ENCODE measurements around the gene GAGE12C. TPM values are rescaled to one million over a fixed set of nuclear protein-coding genes. Genes with fewer than 3 reads are reported as not detected.

Gene GAGE12C, protein sequence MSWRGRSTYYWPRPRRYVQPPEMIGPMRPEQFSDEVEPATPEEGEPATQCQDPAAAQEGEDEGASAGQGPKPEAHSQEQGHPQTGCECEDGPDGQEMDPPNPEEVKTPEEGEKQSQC
- not detected in 5 replicates for total RNA-seq (2022; extraction: Qiagen RNA extraction)

DNA sequence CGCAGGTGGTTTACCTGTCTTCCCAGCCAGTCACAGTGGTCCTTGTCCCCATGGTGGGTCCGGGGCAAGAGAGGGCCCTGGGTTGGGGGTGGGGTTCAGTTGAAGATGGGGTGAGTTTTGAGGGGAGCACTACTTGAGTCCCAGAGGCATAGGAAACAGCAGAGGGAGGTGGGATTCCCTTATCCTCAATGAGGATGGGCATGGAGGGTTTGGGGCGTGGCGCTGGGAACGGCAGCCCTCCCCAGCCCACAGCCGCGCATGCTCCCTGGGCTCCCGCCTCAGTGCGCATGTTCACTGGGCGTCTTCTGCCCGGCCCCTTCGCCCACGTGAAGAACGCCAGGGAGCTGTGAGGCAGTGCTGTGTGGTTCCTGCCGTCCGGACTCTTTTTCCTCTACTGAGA lies at the start of gene GAGE12C:
Gene GAGE12C (plus strand): TSS at position 301 of the 400 bp plus-strand sequence. CDS start 1,155 bp downstream, outside the sequence.

DNA sequence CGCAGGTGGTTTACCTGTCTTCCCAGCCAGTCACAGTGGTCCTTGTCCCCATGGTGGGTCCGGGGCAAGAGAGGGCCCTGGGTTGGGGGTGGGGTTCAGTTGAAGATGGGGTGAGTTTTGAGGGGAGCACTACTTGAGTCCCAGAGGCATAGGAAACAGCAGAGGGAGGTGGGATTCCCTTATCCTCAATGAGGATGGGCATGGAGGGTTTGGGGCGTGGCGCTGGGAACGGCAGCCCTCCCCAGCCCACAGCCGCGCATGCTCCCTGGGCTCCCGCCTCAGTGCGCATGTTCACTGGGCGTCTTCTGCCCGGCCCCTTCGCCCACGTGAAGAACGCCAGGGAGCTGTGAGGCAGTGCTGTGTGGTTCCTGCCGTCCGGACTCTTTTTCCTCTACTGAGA lies 9.5 kb downstream of the GAGE12C start, which contains the start of gene GAGE12D:
Gene GAGE12D (plus strand): TSS at position 301 of the 400 bp plus-strand sequence. CDS start 1,155 bp downstream, outside the sequence.

DNA sequence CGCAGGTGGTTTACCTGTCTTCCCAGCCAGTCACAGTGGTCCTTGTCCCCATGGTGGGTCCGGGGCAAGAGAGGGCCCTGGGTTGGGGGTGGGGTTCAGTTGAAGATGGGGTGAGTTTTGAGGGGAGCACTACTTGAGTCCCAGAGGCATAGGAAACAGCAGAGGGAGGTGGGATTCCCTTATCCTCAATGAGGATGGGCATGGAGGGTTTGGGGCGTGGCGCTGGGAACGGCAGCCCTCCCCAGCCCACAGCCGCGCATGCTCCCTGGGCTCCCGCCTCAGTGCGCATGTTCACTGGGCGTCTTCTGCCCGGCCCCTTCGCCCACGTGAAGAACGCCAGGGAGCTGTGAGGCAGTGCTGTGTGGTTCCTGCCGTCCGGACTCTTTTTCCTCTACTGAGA lies 19.0 kb downstream of the GAGE12C start, which contains the start of gene GAGE12E:
Gene GAGE12E (plus strand): TSS at position 301 of the 400 bp plus-strand sequence. CDS start 1,155 bp downstream, outside the sequence.

DNA sequence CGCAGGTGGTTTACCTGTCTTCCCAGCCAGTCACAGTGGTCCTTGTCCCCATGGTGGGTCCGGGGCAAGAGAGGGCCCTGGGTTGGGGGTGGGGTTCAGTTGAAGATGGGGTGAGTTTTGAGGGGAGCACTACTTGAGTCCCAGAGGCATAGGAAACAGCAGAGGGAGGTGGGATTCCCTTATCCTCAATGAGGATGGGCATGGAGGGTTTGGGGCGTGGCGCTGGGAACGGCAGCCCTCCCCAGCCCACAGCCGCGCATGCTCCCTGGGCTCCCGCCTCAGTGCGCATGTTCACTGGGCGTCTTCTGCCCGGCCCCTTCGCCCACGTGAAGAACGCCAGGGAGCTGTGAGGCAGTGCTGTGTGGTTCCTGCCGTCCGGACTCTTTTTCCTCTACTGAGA lies 28.6 kb downstream of the GAGE12C start, which contains the start of gene GAGE12F:
Gene GAGE12F (plus strand): TSS at position 301 of the 400 bp plus-strand sequence. CDS start 1,155 bp downstream, outside the sequence.

DNA sequence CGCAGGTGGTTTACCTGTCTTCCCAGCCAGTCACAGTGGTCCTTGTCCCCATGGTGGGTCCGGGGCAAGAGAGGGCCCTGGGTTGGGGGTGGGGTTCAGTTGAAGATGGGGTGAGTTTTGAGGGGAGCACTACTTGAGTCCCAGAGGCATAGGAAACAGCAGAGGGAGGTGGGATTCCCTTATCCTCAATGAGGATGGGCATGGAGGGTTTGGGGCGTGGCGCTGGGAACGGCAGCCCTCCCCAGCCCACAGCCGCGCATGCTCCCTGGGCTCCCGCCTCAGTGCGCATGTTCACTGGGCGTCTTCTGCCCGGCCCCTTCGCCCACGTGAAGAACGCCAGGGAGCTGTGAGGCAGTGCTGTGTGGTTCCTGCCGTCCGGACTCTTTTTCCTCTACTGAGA lies 38.1 kb downstream of the GAGE12C start, which contains the start of gene GAGE12G:
Gene GAGE12G (plus strand): TSS at position 301 of the 400 bp plus-strand sequence. CDS start 1,155 bp downstream, outside the sequence.

DNA sequence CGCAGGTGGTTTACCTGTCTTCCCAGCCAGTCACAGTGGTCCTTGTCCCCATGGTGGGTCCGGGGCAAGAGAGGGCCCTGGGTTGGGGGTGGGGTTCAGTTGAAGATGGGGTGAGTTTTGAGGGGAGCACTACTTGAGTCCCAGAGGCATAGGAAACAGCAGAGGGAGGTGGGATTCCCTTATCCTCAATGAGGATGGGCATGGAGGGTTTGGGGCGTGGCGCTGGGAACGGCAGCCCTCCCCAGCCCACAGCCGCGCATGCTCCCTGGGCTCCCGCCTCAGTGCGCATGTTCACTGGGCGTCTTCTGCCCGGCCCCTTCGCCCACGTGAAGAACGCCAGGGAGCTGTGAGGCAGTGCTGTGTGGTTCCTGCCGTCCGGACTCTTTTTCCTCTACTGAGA lies 47.7 kb downstream of the GAGE12C start, which contains the start of gene GAGE12H:
Gene GAGE12H (plus strand): TSS at position 301 of the 400 bp plus-strand sequence. CDS start 1,155 bp downstream, outside the sequence.

Other genes starting within 250 kb of the GAGE12C start
- gene GAGE10, start 228.5 kb upstream of the GAGE12C start, total RNA-seq (2022; extraction: Qiagen RNA extraction), result not detected in 5 replicates
- not detected in 5 replicates for gene GAGE12J, start 210.1 kb upstream of the GAGE12C start, total RNA-seq (2022; extraction: Qiagen RNA extraction)
- not detected in 5 replicates for gene GAGE13, start 200.6 kb upstream of the GAGE12C start, total RNA-seq (2022; extraction: Qiagen RNA extraction)
- not detected in 5 replicates for gene GAGE12D, start 9.6 kb downstream of the GAGE12C start, total RNA-seq (2022; extraction: Qiagen RNA extraction)
- not detected in 5 replicates for gene GAGE12E, start 19.1 kb downstream of the GAGE12C start, total RNA-seq (2022; extraction: Qiagen RNA extraction)
- gene GAGE12F, start 28.7 kb downstream of the GAGE12C start, total RNA-seq (2022; extraction: Qiagen RNA extraction), result not detected in 5 replicates
- not detected in 5 replicates for gene GAGE12G, start 38.2 kb downstream of the GAGE12C start, total RNA-seq (2022; extraction: Qiagen RNA extraction)
- not detected in 5 replicates for gene GAGE12H, start 47.8 kb downstream of the GAGE12C start, total RNA-seq (2022; extraction: Qiagen RNA extraction)
- gene GAGE2A, start 57.3 kb downstream of the GAGE12C start, total RNA-seq (2022; extraction: Qiagen RNA extraction), result not detected in 5 replicates
- 0.17 TPM in 1 of 5 replicates, not detected in the others for gene GAGE1, start 66.8 kb downstream of the GAGE12C start, total RNA-seq (2022; extraction: Qiagen RNA extraction)
- 0.23 to 0.43 TPM (median 0.36 TPM) in 3 of 5 replicates, not detected in the others for gene PAGE1, start 163.8 kb downstream of the GAGE12C start, total RNA-seq (2022; extraction: Qiagen RNA extraction)

All from A549 treated with dexamethasone at 1 μM for 4 hours (cell line).